IMR-90 (cell line): ENCODE results near the gene EFHC2.

Experiments used
- RAD21 ChIP-seq: IDR thresholded peaks from 2 replicates; pipeline ENCODE4 v1.6.1; 2012; ENCODE audit warnings: low read length, improper control_type of control experiment
- RCOR1 ChIP-seq: IDR thresholded peaks from 2 replicates; pipeline ENCODE4 v1.6.1; 2012; ENCODE audit warnings: mild to moderate bottlenecking, low read length, improper control_type of control experiment; ENCODE audit not compliant: insufficient replicate concordance
- SMC3 ChIP-seq: fragments of 150-350 bp; IDR thresholded peaks from 2 replicates; pipeline ENCODE4 v1.6.1; 2016; ENCODE audit warnings: low read depth, mild to moderate bottlenecking, antibody characterized with exemption, low read length, moderate library complexity
- TF ChIP-seq, protein P1 (sequence below): conservative IDR thresholded peaks from 2 replicates; pipeline ENCODE4 v1.5.1; 2012; ENCODE audit warnings: mild to moderate bottlenecking, low read depth, low read length, improper control_type of control experiment

DNA sequence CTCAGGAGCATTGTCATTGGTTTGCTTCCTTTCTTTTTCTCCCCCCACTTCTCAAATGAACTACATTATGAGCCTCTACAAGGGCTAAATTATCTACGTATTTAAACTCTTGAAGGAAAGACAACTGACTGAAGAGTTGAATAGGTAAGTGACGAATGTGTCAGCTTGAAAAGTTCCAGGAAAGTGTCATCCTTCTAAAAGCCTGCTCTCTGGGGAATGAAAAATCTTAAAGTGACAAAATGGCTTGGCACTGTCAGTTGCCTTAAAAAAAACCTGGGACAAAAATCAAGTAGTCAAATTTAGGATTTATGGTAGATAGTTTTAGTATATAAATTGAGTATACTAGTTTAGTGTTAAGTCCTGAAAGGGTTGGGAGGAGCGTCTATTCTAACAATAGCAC lies 196.3 kb downstream of the EFHC2 start:
- TF ChIP-seq RCOR1 (no peak), SMC3 (no peak), RAD21 (no peak)
- TF ChIP-seq, protein P1, sequence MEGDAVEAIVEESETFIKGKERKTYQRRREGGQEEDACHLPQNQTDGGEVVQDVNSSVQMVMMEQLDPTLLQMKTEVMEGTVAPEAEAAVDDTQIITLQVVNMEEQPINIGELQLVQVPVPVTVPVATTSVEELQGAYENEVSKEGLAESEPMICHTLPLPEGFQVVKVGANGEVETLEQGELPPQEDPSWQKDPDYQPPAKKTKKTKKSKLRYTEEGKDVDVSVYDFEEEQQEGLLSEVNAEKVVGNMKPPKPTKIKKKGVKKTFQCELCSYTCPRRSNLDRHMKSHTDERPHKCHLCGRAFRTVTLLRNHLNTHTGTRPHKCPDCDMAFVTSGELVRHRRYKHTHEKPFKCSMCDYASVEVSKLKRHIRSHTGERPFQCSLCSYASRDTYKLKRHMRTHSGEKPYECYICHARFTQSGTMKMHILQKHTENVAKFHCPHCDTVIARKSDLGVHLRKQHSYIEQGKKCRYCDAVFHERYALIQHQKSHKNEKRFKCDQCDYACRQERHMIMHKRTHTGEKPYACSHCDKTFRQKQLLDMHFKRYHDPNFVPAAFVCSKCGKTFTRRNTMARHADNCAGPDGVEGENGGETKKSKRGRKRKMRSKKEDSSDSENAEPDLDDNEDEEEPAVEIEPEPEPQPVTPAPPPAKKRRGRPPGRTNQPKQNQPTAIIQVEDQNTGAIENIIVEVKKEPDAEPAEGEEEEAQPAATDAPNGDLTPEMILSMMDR: no peak
